ENCODE data around the gene AKAP12. TPM values are rescaled to one million over a fixed set of nuclear protein-coding genes. Genes with fewer than 3 reads are reported as not detected.

The AKAP12 gene
- total RNA-seq, 2 experiments from 2014 or later, result 1.4 to 1.5 TPM

- ChIA-PET CTCF (no interaction called here), POLR2A (no interaction called here)
Measured at GRCh38 chr6:151230277-151230577, 9.5 kb upstream of the AKAP12 start.

DNA sequence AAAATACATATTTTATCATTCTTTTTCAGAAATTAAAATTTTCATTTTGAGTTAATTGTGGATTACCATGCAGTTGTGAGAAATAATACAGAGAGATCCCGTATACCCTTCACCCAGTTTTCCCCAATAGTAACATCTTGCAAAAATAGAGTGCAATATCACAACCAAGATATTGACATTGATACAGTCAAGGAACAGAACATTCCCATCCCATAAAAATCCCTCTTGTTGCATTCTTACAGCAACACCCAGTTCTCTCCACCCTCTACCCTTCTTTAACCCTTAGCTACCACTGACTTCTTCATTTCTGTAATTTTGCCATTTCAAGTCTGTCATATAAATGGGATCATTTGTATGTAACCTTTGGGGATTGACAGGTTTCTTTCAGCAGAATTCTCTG is 6.9 kb upstream of the AKAP12 start:
- ChIA-PET CTCF (no interaction called here), POLR2A (no interaction called here)

- CTCF ChIA-PET, result no interaction called here
Measured at GRCh38 chr6:151233731-151234130, 6.0 kb upstream of the AKAP12 start.

DNA sequence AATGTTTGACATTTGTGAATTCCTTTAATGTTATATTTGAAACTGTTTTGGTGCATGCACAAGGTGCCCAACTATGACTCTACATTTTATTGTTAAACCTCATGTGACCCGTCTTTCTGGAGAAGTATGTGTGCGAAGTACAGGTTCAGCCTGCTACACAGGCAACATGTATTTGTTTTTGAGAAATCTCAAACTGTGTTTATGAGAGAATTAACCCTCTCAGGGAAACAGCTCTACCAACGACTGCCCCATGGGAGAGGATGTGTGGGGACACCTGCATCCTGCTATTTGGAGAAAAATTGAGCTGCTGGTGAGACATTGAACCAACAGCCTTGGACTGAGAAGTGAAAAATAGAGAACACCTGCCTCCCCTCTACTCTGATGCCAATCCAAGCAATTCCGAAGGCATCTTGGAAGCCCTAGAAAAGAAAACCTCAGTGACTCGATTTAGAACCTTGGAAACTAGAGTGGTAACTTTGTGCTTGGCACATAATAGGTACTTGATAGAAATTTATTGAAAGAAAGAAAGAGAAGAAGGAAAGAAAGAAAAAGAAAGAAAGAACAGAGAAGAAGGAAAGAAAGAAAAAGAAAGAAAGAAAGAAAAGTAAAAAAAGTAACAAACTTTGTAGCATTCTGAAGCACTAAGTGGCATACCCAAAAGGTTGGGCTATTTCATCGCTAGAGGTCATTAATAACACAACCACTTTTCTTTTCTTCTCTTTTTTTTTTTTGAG is 2.9 kb upstream of the AKAP12 start:
- ChIA-PET CTCF (no interaction called here), POLR2A (no interaction called here)

More at GRCh38 chr6:151233731-151234130, 6.0 kb upstream of the AKAP12 start:
- POLR2A ChIA-PET, result no interaction called here

DNA sequence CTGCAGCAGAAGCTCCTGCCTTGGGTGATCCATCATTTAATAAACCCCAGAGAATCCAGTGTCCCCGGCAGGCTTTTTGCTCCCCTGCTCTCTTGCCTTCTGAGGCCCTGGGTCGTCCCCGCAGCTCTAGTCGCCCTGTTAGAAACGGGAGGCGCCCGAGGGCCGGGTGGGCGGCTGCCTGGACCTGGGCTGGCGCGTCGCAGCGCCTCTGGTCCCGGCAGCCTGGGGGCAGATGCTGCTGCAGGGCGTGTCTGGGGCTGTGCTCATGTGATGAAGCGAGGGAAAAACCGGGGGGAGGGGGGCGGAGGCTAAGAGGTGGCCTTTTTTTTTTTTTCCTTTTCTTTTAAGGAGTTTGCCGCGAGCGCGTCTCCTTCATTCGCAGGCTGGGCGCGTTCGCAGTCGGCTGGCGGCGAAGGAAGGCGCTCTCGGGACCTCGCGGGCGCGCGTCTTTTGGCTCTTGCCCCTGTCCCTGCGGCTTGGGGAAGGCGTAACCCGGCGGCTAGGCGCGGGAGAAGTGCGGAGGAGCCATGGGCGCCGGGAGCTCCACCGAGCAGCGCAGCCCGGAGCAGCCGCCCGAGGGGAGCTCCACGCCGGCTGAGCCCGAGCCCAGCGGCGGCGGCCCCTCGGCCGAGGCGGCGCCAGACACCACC is 394 bp downstream of the AKAP12 start:
- POLR2A ChIA-PET, result no interaction called here
- CTCF ChIA-PET, result interaction anchor here (1.0 to 1.2 kb wide), 2 partner anchors 9 to 11 kb away, joined by 3 to 4 read pairs; no protein-coding TSS in a partner anchor

DNA sequence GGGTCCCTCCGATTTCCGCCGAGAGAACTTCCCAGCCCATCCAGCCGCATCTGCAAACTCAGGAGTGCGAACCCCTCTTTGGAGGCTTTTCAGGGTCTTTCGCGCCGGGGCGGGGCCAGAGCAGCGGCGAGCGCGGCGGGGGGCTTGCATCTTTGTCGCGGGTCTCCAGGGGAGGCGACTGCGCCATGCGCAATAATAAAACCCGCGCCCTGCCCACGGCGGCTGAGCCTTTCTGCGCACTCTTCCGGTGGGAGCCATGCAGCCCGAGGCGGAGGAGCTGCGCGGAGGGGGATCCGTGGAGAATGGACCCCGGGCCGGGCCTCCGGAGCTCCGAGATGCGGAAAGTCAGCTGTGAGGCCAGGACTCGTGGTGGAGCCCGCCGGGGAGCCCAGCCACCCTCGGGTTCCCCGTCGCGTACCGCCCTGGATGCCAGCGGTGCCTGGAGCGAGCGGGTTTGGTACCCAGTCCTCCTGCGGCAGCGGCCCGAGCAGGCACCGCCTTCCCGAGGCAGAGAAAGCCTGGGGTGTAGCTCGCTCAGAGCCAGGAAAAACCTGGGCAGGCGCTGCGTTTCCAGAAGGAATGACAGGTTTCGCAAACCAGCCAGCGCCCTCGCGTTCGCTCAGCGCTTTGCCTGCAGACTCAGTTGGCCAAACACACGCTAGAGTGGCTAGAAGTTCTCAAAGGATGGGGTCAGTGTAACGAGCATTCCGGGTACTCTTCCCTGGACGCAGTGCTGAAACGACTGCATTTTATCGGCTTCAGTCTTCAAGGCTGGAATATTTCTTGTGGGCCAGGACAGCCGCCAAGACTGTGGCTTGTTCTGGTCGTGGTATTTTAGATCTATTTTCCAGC is 1.2 kb downstream of the AKAP12 start:
- ChIA-PET POLR2A (no interaction called here), CTCF (no interaction called here)

DNA sequence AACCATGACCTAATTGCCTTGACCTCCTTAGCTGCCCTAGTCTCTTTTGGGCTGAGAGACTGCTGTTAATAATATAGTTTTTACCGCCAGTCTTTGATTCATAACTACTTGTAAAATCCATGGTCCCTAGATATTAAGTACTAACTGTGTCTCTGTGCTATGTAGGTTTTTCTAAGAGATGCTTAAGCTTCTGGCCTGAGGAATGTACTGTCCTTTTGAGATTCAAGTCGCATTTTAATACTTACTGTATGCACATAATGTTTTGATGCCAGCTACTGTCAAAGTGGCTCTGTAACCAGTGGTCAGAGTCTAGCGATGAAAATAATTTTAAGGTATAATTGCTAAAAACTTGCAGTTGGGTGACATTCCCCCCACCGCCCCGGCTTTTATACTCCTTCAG is 2.1 kb downstream of the AKAP12 start:
- CTCF ChIA-PET, result no interaction called here

GRCh38 chr6:151242420-151242861 is 2.7 kb downstream of the AKAP12 start:
- ChIA-PET POLR2A (no interaction called here), CTCF (no interaction called here)

More for the DNA sequence above, 2.1 kb downstream of the AKAP12 start:
- POLR2A ChIA-PET, result no interaction called here

GRCh38 chr6:151243481-151243880 is 3.7 kb downstream of the AKAP12 start:
- CTCF ChIA-PET, result no interaction called here
- POLR2A ChIA-PET, result no interaction called here

- CTCF ChIA-PET, result interaction anchor here (0.6 kb wide), 1 partner anchor 111 kb away, joined by 3 read pairs; no protein-coding TSS in a partner anchor
- POLR2A ChIA-PET, result no interaction called here
Measured at GRCh38 chr6:151247490-151247889, 7.7 kb downstream of the AKAP12 start.

DNA sequence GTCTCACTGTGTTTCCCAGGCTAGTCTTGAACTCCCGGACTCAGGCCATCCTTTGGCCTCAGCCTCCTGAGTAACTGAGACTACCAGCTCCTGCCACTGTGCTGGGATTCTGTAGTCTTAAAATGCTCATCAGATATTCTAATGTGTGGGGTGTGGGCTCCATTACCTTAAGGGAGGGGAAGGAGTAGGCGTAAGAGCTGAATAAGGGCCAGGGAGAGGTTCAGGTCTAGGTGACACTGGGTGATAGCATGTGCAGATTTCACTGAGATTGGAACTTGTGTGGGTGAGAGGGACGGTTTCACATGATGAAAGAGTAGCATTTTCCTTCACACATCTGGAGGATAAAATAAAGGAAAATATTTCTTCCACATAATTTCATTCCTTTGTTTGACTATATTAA is 8.5 kb downstream of the AKAP12 start:
- CTCF ChIA-PET, result no interaction called here
- POLR2A ChIA-PET, result no interaction called here

DNA sequence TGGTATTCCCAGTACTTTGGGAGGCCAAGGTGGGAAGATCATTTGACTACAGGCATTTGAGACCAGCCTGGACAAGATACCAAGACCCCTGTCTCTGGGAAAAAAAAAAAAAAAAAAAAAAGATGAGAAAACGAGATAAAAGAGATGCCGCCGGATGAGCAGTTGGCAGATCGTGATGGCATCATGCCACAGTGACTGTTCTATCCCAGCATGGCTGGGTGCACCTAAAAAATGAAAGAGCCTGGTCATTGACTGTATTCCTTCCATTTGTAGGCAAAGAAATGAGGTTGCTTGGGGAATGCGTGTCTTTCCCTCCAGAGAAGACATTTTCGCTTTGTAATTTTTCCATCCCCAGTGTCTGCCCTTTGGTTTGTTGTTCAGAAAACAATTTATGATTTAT is 12.9 kb downstream of the AKAP12 start:
- ChIA-PET POLR2A (no interaction called here), CTCF (no interaction called here)

GRCh38 chr6:151254451-151255081 is 14.8 kb downstream of the AKAP12 start:
- ChIA-PET POLR2A (no interaction called here), CTCF (no interaction called here)

DNA sequence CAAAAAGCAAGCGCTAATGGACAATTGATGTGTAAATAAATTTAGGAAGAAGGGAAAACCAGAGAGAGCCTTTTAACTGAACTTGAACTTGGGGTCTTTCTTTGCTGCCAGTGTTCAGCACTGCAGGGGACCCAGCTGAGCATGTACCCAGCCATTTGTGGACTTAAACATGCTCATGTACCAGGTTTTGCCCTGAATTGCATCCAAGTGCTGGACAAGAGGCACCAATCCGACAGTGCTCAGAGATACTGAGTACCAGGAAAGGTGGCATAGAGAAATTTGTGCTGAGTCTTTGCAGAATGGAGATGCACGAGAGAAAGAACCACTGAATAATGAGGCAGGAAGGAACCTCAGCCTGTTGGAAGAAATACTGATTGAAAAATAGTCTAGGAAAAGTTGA is 16.0 kb downstream of the AKAP12 start:
- ChIA-PET CTCF (no interaction called here), POLR2A (no interaction called here)

DNA sequence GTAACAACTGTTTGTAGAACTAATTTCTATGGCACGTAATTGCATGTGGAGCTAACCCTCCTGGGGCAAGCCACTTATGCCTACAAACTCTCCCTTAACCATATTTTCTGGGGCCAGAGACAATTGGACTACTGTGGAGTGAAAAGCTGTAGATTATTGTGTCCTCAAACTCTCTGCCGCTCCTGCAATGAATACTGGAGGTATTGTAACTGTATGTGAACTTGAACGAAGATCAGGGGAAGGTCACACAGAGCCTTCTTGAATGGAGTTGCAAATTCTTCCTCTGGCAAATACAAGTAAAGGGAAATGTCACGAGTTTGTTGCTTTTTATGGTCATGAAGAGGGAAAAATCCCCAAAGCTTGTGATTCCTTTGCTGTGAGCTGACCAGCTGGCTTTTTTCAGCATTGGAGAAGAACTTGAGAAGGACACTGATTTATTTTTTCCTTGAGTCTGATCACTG is 18.2 kb downstream of the AKAP12 start:
- ChIA-PET POLR2A (no interaction called here), CTCF (no interaction called here)

DNA sequence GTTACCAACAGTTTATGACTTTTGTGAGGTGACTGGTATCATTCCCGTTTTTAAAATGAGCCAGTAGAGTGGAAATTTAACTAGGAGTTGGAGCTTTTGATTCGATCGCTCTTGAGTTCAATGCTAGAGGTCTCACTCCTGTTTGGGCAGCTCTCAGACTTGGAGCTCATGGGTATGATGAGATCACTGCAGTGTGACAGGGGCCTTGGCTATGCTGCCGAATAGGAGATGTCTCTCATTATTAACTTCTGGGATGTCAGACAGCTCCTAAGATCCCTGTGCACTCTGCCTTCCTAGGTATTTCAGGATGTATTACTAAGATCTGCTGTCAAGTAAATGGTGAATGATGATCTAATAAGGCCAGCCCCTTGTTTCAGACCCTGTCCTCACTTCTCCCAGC is 20.4 kb downstream of the AKAP12 start:
- POLR2A ChIA-PET, result no interaction called here

GRCh38 chr6:151263035-151263434 is 23.3 kb downstream of the AKAP12 start:
- CTCF ChIA-PET, result interaction anchor here (1.2 kb wide), 1 partner anchor 249 kb away, joined by 4 read pairs; no protein-coding TSS in a partner anchor
- POLR2A ChIA-PET, result no interaction called here

More for the DNA sequence above, 20.4 kb downstream of the AKAP12 start:
- CTCF ChIA-PET, result no interaction called here

DNA sequence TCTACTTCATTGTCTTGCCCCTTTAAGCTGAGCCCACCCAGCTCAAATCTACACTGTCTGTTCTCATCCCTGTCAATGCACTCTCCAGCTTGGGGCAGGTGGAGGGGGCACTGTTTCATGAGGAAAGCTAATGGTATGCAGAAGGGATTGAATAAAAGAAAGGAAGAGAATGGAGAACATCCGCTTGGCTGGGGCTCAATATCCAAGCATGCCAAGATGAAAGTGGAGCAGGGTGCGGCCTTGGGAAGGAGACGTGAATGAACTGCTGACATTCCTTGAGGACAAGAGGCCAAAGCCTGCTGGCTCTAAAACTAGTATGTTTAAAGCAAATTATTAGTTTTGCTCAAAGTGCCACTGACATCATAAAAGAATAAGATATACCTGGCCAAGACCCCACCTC is 24.2 kb downstream of the AKAP12 start:
- POLR2A ChIA-PET, result no interaction called here
- CTCF ChIA-PET, result no interaction called here

GRCh38 chr6:151265282-151265681 is 25.5 kb downstream of the AKAP12 start:
- POLR2A ChIA-PET, result no interaction called here
- CTCF ChIA-PET, result interaction anchor here (1.2 kb wide), 1 partner anchor 59 kb away, joined by 3 read pairs; no protein-coding TSS in a partner anchor

DNA sequence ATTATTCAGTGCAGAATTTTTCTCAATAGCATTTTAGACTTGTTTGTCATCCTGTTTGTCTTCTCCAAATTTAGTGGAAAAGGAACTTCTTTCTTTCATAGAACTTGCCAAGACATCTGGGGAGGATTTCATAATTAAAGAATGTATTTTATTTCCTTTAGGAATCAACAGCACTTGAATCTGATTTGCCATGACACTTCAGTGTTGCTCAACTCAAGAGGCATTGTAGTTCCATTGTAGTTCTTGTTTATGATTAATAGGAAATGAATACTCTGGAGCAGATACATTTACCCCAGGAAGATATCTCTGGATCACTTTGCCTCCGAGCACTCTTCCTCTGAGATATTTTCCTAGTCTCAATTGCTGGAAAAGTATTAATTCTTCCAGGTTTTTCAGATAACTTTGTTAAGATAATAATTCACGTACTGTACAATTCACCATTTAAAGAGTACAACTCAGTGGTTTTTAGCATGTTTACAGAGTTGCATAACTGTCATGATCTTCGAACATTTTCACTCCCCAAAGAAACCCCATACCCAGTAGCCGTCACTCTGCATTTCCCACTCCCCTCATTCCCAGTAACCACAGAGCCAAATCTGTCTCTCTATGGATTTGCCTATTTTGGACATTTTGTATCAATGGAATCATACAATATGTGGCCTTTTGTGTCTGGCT is 29.7 kb downstream of the AKAP12 start:
- CTCF ChIA-PET, result no interaction called here

More for the DNA sequence above, 29.7 kb downstream of the AKAP12 start:
- POLR2A ChIA-PET, result no interaction called here
